Stomach (tissue), 9 donors: Measurements from ENCODE around the gene LRMDA. TPM values are rescaled to one million over a fixed set of nuclear protein-coding genes. Genes with fewer than 3 reads are reported as not detected.

Experiments used
- DNase-seq, 2 donors: peaks; one replicate each; pipeline versions ENCODE4 v3.0.0 to v3.0.0-alpha.2; 2013 to 2019
- H3K27ac ChIP-seq, 5 donors: fragments of 200-600 bp in 4 of 5; sonication (generic) in 4 of 5; one replicate each; pipeline ENCODE4 v1.5.1; 2013 to 2019; ENCODE audit warnings: mild to moderate bottlenecking in 1 of 5, moderate library complexity in 1 of 5
- H3K27me3 ChIP-seq, 3 donors: fragments of 200-600 bp; sonication (generic); one replicate each; pipeline ENCODE4 v1.5.1; 2017 to 2019; ENCODE audit warnings: mixed run types in 1 of 3
- H3K36me3 ChIP-seq, 4 donors: fragments of 200-600 bp; sonication (generic); 1 replicate in 3 of 4; 2 replicates in 1 of 4; pipeline ENCODE4 v1.5.1; 2016 to 2019
- H3K4me1 ChIP-seq, 4 donors: fragments of 200-600 bp; sonication (generic); one replicate each; pipeline ENCODE4 v1.5.1; 2016 to 2019
- H3K4me3 ChIP-seq, 4 donors: fragments of 200-600 bp; sonication (generic) in 3 of 4; one replicate each; pipeline ENCODE4 v1.5.1; 2016 to 2019; ENCODE audit warnings: mild to moderate bottlenecking in 1 of 4
- H3K9me3 ChIP-seq, 4 donors: fragments of 200-600 bp; sonication (generic); one replicate each; pipeline ENCODE4 v1.5.1; 2016 to 2019
- CTCF ChIP-seq, 7 experiments: fragments of 450-650 bp in 4 of 7; fragments of 200-600 bp in 3 of 7; sonication (generic) in 3 of 7; IDR thresholded peaks; one replicate each; pipeline ENCODE4 v1.5.1; 2016 to 2019; ENCODE audit warnings: antibody characterized with exemption in 7 of 7, control low read depth in 2 of 7, mild to moderate bottlenecking in 1 of 7
- EP300 ChIP-seq: sonication (generic); formaldehyde crosslinking; IDR thresholded peaks from one replicate; pipeline ENCODE4 v1.6.1; 2017; ENCODE audit warnings: antibody characterized with exemption
- POLR2A ChIP-seq, 4 donors: fragments of 450-650 bp; IDR thresholded peaks; one replicate each; pipeline ENCODE4 v1.6.1; 2016; ENCODE audit warnings: antibody characterized with exemption in 4 of 4, control low read depth in 2 of 4, mild to moderate bottlenecking in 1 of 4, moderate library complexity in 1 of 4
- POLR2AphosphoS5 ChIP-seq, 3 donors: sonication (generic); formaldehyde crosslinking; IDR thresholded peaks; one replicate each; pipeline ENCODE4 v1.6.1; 2016; ENCODE audit warnings: antibody characterized with exemption in 3 of 3
- WGBS, 5 donors: extraction: QIAGEN DNeasy Blood & Tissue Kit in 3 of 5; methylation state at CpG; one replicate each; pipeline versions ENCODE4 v1.1.5 to v1.1.7; 2013 to 2018; 5-methylcytosine and 5-hydroxymethylcytosine counted together
- intact Hi-C: fragments of 100-400 bp; cut with DNase I; formaldehyde crosslinking; loops from one replicate; pipeline ENCODE4 v1.15.1; 2023; ENCODE audit warnings: low total_unique reads
- polyA plus RNA-seq, 3 donors: library from polyadenylated mRNA; stranded (reverse); fragments of 200-250 nt; gene quantifications; one replicate each; pipeline ENCODE4 v1.2.3, GENCODE V29; 2013
- total RNA-seq, 5 donors: library from RNA; depleted of rRNA; stranded (reverse); fragments of >200 nt; gene quantifications; one replicate each; pipeline versions ENCODE4 v1.1.0 to v1.2.3, GENCODE V29; 2014 to 2016
- donor health status: healthy with polysubstance abuse.
- donor health status: Bipolar disorder and iron deficiency.
- donor health status: healthy.

The LRMDA gene
- total and polyA plus RNA-seq, 8 donors = 1.3 to 30.2 (median 13.6) TPM; not detected in 1

GRCh38 chr10:75950307-75950706, 518.9 kb downstream of the LRMDA start:
- Histone ChIP-seq H3K27me3 (no peaks in the 10 kb centered on the region), H3K27ac (no peak overlapping the region), H3K4me3 (no peak overlapping the region), H3K36me3 (no peaks in the 10 kb centered on the region), H3K4me1 (no peaks in the 10 kb centered on the region), H3K9me3 (peaks cover 0 to under 1% (median 0%) of the 10 kb centered on the region in 4 donors)
- intact Hi-C loops = no loop called here
- no peak for DNase-seq
- TF ChIP-seq POLR2AphosphoS5 (IDR thresholded peaks at IDR 0.05) (no peak), EP300 (no peak), CTCF (IDR thresholded peaks at IDR 0.05) (no peak), POLR2A (IDR thresholded peaks at IDR 0.05) (no peak)
- 74 to 85% (median 77%) methylated on average over 2 of the region's 2 CpGs for WGBS, 5 donors

GRCh38 chr10:75950997-75951589, 519.7 kb downstream of the LRMDA start:
- WGBS, 5 donors = 78 to 85% (median 81%) methylated on average over 7 of the region's 7 CpGs
- no peak for TF ChIP-seq POLR2AphosphoS5 (IDR thresholded peaks at IDR 0.05)
- no peak for TF ChIP-seq EP300
- no peak for TF ChIP-seq POLR2A (IDR thresholded peaks at IDR 0.05)
- TF ChIP-seq CTCF (IDR thresholded peaks at IDR 0.05) = no peak
- Histone ChIP-seq H3K27me3 (no peaks in the 10 kb centered on the region), H3K4me3 (no peak overlapping the region), H3K27ac (no peak overlapping the region), H3K36me3 (no peaks in the 10 kb centered on the region), H3K9me3 (no peaks in the 10 kb centered on the region), H3K4me1 (no peaks in the 10 kb centered on the region)
- no peak for DNase-seq
- intact Hi-C loops = no loop called here

DNA sequence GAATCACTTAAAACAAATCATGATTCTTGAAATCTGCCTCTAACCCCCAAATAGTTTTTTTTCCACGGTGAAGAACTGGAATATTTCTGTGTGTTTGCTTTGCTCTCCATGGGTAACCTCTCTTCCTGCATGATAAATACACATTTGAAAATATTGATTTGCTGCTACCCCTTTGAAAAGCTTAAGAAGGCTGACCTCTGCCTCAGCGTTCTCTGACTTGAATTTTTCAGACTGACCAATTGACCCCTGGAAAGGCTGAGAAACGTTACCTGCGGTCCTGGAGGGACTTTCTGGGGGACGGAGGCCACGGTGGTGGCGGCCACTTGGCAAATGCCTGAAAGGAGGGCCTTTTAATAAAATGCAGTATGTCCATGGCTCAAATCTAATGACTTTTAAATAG, 520.2 kb downstream of the LRMDA start:
- DNase-seq = no peak
- TF ChIP-seq POLR2A (IDR thresholded peaks at IDR 0.05) (no peak), CTCF (IDR thresholded peaks at IDR 0.05) (no peak), POLR2AphosphoS5 (IDR thresholded peaks at IDR 0.05) (no peak), EP300 (no peak)
- Histone ChIP-seq H3K27me3 (no peaks in the 10 kb centered on the region), H3K36me3 (no peaks in the 10 kb centered on the region), H3K9me3 (no peaks in the 10 kb centered on the region), H3K4me3 (no peak overlapping the region), H3K27ac (no peak overlapping the region), H3K4me1 (no peaks in the 10 kb centered on the region)
- 76 to 83% (median 82%) methylated on average over 7 of the region's 7 CpGs for WGBS, 5 donors
- intact Hi-C loops = no loop called here

- DNase-seq = no peak
These were observed 520.7 kb downstream of the LRMDA start for GRCh38 chr10:75952093-75952492.

More at GRCh38 chr10:75952093-75952492, 520.7 kb downstream of the LRMDA start:
- intact Hi-C loops = no loop called here
- Histone ChIP-seq H3K27me3 (no peaks in the 10 kb centered on the region), H3K27ac (no peak overlapping the region), H3K36me3 (no peaks in the 10 kb centered on the region), H3K4me1 (no peaks in the 10 kb centered on the region), H3K4me3 (no peak overlapping the region), H3K9me3 (no peaks in the 10 kb centered on the region)
- 87 to 94% (median 90%) methylated on average over 7 of the region's 7 CpGs for WGBS, 5 donors
- no peak for TF ChIP-seq POLR2A (IDR thresholded peaks at IDR 0.05)
- TF ChIP-seq EP300 = no peak
- TF ChIP-seq CTCF (IDR thresholded peaks at IDR 0.05) = no peak
- TF ChIP-seq POLR2AphosphoS5 (IDR thresholded peaks at IDR 0.05) = no peak
